ENCODE measurements around the gene CNTFR.

CNTFR gene

GRCh38 chr9:34550016-34550680 is 39.4 kb downstream of the CNTFR start:
- no peak overlapping the region for H3K4me3 ChIP-seq (ENCODE audit: low read depth in 1 of 2, low read length in 1 of 2)
- peaks cover 30% of the 10 kb centered on the region for H3K27me3 ChIP-seq

GRCh38 chr9:34549407-34549732 is 40.2 kb downstream of the CNTFR start:
- H3K9me3 ChIP-seq: no peaks in the 10 kb centered on the region
- peaks cover 25% of the 10 kb centered on the region for H3K27me3 ChIP-seq
- no peak for TF ChIP-seq CTCF (IDR thresholded peaks at IDR 0.05)
- no peaks in the 10 kb centered on the region for H3K4me1 ChIP-seq (ENCODE audit: control insufficient read depth in 1 of 2, insufficient read depth in 1 of 2, low read depth in 1 of 2, low read length in 1 of 2)
- H3K4me3 ChIP-seq (ENCODE audit: low read depth in 1 of 2, low read length in 1 of 2): no peak overlapping the region
- no peak overlapping the region for H3K27ac ChIP-seq
- no peaks in the 10 kb centered on the region for H3K36me3 ChIP-seq

More at GRCh38 chr9:34550016-34550680, 39.4 kb downstream of the CNTFR start:
- H3K9me3 ChIP-seq: no peaks in the 10 kb centered on the region
- H3K27ac ChIP-seq: no peak overlapping the region
- TF ChIP-seq CTCF (IDR thresholded peaks at IDR 0.05): no peak
- no peaks in the 10 kb centered on the region for H3K4me1 ChIP-seq (ENCODE audit: control insufficient read depth in 1 of 2, insufficient read depth in 1 of 2, low read depth in 1 of 2, low read length in 1 of 2)
- H3K36me3 ChIP-seq: no peaks in the 10 kb centered on the region

GRCh38 chr9:34547960-34548611 is 41.4 kb downstream of the CNTFR start:
- Histone ChIP-seq H3K27ac (no peak overlapping the region), H3K27me3 (peaks cover 33% of the 10 kb centered on the region), H3K36me3 (no peaks in the 10 kb centered on the region), H3K4me3 (ENCODE audit: low read depth in 1 of 2, low read length in 1 of 2) (no peak overlapping the region), H3K9me3 (no peaks in the 10 kb centered on the region), H3K4me1 (ENCODE audit: control insufficient read depth in 1 of 2, insufficient read depth in 1 of 2, low read depth in 1 of 2, low read length in 1 of 2) (no peaks in the 10 kb centered on the region)
- no peak for TF ChIP-seq CTCF (IDR thresholded peaks at IDR 0.05)

- no peak overlapping the region for H3K4me3 ChIP-seq (ENCODE audit: low read depth in 1 of 2, low read length in 1 of 2)
- no peaks in the 10 kb centered on the region for H3K36me3 ChIP-seq
- H3K9me3 ChIP-seq: no peaks in the 10 kb centered on the region
- no peak overlapping the region for H3K27ac ChIP-seq
- H3K27me3 ChIP-seq: peaks cover 39% of the 10 kb centered on the region
- no peaks in the 10 kb centered on the region for H3K4me1 ChIP-seq (ENCODE audit: control insufficient read depth in 1 of 2, insufficient read depth in 1 of 2, low read depth in 1 of 2, low read length in 1 of 2)
- no peak for TF ChIP-seq CTCF (IDR thresholded peaks at IDR 0.05)
Measured at GRCh38 chr9:34546834-34547827, 42.4 kb downstream of the CNTFR start.

- H3K27me3 ChIP-seq: peaks cover 48% of the 10 kb centered on the region
- no peak for TF ChIP-seq CTCF (IDR thresholded peaks at IDR 0.05)
Measured at GRCh38 chr9:34546102-34546833, 43.3 kb downstream of the CNTFR start.

More at GRCh38 chr9:34546102-34546833, 43.3 kb downstream of the CNTFR start:
- H3K9me3 ChIP-seq: no peaks in the 10 kb centered on the region
- no peak overlapping the region for H3K4me3 ChIP-seq (ENCODE audit: low read depth in 1 of 2, low read length in 1 of 2)
- H3K27ac ChIP-seq: no peak overlapping the region
- no peaks in the 10 kb centered on the region for H3K36me3 ChIP-seq
- no peaks in the 10 kb centered on the region for H3K4me1 ChIP-seq (ENCODE audit: control insufficient read depth in 1 of 2, insufficient read depth in 1 of 2, low read depth in 1 of 2, low read length in 1 of 2)

Measured in neutrophil (primary cell).